ENCODE measurements around the gene CLCNKA.
"Not testable (repeated sequence)": the region's sequence is repeated elsewhere in the genome, so short reads cannot be mapped to it uniquely, and the experiment has no call there.

The CLCNKA gene

DNA sequence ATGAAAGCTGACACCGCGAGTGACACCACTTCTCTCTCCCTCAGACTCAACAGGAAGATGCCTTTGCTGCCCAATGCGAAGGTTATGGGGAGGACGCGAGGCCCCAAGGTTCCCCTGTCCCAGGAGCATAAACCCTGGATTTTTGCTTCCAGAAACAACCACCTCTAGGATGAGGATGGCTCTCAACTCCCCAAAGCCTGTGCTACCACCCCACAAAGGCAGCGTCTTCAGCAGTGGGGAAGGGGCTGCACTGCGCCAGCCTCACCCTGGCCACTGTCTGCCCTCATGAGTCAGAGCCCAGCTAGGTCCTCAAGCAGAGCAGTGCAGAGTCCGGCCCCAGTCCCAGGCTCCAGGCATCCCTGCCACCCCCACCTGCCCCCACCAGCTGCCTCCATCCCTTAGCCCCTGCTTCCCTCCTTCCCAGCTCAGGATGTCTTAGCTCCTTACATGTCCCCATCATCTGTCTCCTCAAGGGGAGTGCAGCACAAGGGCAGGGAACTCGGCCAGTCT, 24.7 kb upstream of the CLCNKA start:
- DNase-seq (ENCODE audit: low read depth in 2 of 3, low spot score in 1 of 3), result no peak

DNA sequence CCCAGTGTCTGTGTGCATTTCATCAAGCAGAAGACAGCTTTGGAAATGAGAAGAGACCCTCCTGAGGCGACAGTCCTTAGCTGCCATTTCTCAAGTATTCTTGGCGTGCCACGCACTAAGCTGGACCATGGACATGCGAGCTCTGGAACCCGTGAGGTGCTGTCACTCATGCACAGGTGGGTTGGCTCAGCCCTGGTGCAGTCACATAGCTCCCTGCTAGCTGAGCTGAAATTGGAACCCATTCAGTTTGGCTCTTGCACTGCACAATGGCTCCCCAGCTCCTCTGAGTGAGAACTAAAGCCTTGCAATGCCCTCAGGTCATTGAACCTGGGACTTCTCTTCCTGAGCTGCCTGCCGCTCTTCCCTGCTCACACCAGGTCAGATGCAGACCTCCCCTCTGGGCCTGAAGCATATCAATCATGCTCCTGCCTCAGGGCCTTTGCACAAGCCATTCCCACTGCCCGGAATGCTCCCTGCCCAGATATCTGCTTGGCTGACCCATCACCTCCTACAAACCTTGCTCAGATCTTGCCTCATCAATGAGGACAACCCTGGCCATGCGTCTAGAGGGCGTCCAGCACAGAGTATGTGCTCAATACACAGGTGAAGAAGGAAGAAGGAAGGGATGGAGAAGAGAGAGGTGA, 24.1 kb upstream of the CLCNKA start:
- no peak for DNase-seq (ENCODE audit: low read depth in 2 of 3, low spot score in 1 of 3)

DNA sequence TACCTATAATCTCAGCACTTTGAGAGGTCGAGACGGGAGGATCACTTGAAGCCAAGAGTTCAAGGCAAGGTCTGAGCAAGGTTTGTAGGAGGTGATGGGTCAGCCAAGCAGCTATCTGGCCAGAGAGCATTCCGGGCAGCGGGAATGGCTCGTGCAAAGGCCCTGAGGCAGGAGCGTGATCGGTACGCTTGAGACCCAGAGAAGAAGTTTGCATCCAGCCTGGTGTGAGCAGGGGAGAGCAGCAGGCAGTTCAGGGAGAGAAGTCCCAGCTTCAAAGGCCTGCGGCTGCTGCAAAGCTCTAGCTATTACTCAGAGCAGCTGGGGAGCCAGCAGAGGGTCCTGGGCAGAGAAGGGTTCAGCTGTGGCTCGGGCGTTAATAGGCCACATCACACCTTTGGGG, 22.9 kb upstream of the CLCNKA start:
- no peak for DNase-seq (ENCODE audit: low read depth in 2 of 3, low spot score in 1 of 3)

DNA sequence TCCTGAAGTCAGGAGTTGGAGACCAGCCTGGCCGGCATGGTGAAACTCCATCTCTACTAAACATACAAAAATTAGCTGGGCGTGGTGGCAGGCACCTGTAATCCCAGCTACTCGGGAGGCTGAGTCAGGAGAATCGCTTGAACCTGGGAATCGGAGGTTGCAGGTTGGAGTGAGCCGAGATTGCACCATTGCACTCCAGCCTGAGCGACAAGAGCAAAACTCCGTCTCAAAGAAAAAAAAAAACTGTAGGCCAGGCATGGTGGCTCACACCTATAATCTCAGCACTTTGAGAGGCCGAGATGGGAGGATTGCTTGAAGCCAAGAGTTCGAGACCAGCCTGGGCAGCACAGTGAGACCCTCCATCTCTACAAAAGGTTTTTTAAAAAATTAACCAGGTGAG, 20.6 kb upstream of the CLCNKA start:
- not testable (repeated sequence) for DNase-seq (ENCODE audit: low read depth in 2 of 3, low spot score in 1 of 3)

DNA sequence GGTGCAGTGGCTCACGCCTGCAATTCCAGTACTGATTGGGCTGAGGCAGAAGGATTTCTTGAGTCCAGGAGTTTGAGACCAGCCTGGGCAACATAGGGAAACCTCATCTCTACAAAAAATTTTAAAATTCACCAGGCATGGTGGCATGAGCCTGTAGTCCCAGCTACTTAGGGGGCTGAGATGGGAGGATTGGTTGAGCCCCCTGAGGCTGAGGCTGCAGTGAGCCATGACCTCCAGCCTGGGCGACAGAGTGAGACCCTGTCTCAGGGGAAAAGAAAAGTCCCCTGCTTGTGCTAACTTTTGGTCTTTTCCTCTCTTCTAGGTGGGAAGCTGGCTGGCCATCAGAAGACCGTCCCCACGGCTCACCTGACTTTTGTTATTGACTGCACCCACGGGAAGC, 16.2 kb upstream of the CLCNKA start:
- DNase-seq (ENCODE audit: low read depth in 2 of 3, low spot score in 1 of 3), result no peak

DNA sequence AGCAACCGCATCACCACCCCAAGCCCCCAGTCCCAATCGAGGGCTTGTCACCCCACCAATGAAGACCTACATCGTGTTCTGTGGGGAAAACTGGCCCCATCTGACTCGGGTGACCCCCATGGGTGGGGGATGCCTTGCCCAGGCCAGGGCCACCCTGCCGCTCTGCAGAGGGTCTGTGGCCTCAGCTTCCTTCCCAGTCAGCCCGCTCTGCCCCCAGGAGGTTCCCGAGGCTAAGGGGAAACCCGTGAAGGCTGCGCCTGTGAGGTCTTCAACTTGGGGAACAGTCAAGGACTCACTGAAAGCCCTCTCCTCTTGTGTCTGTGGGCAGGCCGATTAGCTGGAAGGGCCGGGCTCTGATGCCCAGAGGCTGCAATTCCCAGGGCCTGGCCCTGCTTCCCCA, 15.8 kb upstream of the CLCNKA start:
- no peak for DNase-seq (ENCODE audit: low read depth in 2 of 3, low spot score in 1 of 3)

DNA sequence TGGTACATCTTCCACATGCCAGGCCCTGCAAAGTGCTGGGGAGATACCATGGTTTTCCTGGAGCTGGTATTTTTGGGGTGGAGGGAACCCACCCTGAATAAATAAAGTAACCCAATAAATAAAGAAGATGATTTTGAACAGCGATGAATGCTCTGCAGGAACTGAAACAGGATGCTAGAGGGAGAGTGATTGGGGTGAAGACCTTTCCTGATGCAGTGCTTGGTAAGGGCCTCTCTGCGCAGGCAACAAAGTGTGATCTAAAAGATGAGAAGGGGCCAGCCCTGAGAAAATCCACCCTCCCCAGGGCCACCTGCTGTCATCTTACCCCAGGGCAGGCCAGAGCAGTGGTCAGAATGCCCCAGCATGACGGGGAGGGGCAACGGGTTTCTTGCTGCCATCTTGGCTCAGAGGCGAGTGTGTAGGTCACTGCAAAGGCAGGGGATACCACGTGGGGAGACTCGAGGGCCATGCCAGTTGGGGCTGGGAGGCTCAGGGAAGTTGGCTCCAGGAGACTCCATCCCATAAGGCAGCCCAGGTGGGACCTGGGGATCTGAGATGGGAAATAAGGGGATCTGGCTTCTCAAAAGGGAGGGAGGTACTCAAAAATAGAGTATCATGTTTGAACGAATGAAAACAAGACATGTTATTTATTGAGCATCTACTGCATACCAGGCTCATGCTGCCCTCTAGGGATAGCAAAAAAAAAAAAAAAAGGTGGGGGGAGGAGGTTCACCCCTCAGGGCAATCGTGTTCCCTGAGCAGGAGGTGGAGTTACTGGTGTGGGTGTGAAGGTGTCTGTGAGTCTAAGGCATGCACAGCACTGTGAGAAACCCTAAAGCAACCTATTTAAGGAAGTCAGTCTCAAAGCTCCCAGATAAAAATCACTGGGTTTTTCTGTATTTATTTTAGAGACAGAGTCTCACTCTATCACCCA, 15.0 kb upstream of the CLCNKA start:
- no peak for DNase-seq (ENCODE audit: low read depth in 2 of 3, low spot score in 1 of 3)

DNA sequence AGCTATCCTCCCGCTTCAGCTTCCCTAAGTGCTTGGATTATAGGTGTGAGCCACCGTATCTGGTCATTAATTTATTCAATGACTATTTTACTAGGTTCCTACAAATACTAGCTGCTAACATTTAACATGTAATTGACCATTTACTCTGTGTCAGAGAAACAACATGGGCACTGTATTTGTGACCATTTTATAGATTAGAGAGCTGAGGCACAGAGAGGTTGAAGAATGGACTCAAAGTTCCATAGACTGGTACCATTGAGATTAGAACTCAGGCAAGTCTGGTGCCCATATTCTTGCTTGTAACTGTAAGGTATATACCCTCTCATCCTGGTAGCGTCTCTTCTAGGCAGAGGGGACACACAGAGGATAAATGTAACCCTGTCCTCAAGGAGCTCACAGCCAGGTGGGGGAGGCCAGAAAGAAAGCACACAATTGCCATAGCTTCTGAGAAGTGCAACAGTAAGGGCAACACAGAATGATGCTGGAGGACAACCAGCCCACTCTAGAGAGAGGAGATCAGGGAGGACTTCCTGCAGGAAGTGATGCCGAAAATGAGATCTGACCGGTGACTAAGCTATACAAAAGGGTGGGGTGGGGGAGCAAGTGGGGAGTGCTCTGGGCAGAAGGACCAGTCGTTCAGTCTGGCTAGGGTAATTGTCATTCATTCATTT, 14.0 kb upstream of the CLCNKA start:
- DNase-seq (ENCODE audit: low read depth in 2 of 3, low spot score in 1 of 3), result no peak

DNA sequence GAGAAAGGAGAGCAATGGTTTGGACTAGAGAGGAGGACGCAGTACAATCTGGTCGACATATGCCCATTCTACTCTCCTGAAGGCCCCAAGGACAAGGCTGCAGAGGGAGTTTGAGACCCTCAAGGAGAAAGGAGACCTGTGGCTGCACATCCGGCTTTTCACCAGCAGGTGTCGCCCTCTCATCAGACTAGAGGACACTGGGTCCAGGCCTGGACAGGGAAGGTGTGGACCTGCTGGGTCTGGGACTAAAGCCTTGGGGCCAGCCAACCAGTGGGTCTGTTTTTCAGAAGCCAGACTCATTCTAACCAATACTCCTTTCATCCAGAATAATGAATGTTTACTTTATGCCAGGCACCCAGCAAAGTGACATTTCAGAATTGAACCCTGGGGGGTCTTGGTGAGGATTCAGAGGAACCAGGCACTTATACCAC, 12.8 kb upstream of the CLCNKA start:
- DNase-seq (ENCODE audit: low read depth in 2 of 3, low spot score in 1 of 3), result peak; percentile 51 to 82 (median 56)

DNA sequence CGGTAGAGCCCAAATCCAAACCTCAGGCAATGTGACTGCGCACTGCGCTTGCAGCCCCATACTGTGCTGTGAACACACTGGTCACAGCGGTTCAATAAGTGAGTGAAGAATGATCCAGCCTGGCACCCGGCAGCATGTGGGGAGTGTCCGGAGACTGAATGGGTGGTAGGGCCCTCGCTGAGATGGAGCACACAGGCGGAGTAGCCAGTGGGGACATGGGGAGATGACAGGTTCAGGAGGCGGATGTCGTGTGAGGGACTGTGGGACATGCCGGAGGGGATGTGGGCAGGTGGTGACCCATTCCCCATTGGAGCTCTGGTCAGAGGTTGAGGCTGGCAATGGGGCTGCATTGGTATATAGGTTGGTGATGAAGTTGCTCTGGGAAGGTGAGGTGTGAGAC, 12.2 kb upstream of the CLCNKA start:
- DNase-seq (ENCODE audit: low read depth in 2 of 3, low spot score in 1 of 3), result no peak

DNA sequence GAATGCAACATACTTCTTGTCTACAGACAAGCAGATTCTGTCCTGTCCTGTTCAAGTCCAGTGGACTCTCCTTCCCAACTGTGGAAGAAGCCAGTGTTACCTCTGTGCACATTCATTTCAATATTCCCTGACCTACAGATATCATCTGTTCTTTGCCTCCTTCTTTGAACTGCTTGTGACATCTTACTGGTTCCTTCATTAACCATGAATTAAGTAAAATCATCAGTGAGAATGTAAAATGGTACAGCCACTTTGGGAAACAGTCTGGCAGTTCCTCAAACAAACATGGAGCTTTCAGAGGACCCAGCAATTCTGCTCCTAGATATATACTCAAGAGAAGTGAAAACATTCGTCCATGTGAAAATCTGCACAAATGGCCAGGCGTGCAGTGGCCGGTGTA, 11.0 kb upstream of the CLCNKA start:
- no peak for DNase-seq (ENCODE audit: low read depth in 2 of 3, low spot score in 1 of 3)

DNA sequence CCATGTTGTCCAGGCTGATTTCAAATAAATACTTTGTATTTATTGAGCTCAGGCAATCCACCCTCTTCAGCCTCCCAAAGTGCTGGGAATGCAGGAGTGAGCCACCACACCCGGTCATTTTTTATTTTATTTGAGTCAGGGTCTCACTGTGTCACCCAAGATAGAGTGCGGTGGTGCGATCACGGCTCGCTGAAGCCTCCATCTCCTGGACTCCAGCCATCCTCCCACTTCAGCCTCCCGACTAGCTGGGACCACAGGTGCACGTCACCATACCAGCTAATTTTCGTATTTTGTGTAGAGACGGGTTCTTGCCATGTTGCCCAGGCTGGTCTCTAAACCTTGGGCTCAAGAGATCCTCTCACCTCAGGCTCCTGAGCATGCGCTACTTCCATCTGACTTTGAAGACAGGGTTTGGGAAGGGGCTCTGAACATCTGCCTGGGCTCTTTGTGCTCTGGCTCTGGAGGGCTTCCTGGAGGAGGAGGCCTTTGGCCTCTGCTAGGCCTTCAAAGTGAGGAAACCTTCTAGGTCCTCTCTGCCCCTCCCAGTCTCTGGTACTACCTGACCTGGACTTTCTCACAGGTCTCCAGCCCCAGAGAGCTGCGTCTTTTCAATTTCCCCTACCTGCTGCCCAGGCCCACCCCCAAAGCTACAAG, 9.8 kb upstream of the CLCNKA start:
- DNase-seq (ENCODE audit: low read depth in 2 of 3, low spot score in 1 of 3), result no peak

DNA sequence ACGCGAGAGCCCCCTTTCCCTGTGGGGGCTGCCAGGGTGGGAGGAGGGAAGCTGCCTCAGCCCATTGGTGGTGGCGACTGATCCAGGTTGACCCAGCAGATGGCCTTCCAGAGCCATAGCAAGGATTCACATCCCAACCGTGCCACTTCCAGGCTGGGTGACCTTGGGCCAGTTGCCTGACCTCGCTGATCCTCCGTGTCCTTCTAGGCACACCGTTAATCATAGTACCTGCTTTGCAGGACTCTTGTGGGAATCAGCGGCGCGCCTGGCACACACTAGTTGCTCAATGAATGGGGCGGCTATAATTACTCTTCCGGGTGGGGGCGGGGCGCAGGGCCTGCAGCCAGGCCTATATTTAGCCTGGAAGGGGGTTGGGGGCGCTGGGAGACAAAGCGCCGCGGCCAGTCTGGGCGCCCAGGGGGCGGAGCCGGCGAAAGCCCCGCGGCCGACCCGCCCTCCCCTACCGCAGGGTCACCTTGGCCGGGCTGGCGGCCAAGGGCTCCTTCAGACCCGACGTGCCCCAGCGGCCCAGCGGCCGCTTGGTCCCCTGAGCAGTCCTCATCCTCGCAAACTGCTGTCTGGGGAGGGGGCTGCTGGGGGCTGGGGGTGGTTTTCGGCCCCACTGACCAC, 9.1 kb upstream of the CLCNKA start:
- DNase-seq (ENCODE audit: low read depth in 2 of 3, low spot score in 1 of 3), result no peak

DNA sequence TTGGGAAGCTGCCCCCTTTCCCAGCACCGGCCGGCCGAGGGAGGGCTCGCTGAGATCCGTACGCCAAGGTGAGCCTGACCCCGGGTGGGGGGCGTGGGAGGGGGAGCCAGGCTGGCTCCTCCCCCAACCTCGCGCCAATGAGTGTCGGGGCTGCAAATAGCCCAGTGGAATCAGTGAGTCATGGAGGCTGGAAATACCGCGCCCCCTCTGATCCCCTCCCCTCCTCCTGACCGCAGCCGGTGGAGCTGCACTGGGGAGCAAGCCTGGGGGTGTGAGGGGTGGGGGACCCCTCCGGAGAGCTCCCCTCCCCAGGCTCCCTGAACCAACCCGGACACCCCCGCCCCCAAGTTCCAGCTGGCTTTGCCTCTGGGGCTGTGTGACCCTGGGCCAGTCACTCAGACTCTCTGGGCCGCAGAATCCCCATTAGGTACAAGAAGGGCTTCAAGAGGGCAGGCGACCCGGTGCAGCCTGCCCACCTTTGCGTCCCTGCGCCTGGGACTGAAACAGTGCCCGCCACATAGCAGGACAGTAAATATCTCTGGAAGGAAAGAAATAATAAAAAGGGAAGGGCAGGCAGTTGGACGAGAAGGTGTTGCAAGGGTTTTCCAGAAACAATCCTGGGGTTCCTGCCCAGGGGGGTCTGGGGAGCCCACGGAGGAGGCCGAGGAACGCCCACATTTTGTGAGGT, 8.5 kb upstream of the CLCNKA start:
- peak in 1 of 3 donors; percentile 25 for DNase-seq (ENCODE audit: low read depth in 2 of 3, low spot score in 1 of 3)

DNA sequence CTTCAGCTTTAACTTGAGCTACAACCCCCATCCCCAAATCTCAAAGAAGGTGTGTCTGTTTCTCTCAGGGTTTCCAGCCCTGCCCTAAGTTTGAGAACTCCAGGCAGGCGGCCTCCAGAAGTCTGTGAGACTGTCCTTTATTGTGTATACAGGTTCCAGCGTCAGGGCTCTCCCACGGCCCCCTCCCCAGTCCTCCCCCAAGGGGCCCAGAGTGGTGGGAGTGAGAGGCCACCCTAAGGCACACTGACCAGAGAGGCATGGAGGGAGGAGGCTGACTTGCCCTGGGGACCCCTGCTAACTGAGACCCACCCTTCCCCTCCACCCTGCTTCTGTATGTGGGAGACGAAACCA, 8.0 kb upstream of the CLCNKA start:
- no peak for DNase-seq (ENCODE audit: low read depth in 2 of 3, low spot score in 1 of 3)

DNA sequence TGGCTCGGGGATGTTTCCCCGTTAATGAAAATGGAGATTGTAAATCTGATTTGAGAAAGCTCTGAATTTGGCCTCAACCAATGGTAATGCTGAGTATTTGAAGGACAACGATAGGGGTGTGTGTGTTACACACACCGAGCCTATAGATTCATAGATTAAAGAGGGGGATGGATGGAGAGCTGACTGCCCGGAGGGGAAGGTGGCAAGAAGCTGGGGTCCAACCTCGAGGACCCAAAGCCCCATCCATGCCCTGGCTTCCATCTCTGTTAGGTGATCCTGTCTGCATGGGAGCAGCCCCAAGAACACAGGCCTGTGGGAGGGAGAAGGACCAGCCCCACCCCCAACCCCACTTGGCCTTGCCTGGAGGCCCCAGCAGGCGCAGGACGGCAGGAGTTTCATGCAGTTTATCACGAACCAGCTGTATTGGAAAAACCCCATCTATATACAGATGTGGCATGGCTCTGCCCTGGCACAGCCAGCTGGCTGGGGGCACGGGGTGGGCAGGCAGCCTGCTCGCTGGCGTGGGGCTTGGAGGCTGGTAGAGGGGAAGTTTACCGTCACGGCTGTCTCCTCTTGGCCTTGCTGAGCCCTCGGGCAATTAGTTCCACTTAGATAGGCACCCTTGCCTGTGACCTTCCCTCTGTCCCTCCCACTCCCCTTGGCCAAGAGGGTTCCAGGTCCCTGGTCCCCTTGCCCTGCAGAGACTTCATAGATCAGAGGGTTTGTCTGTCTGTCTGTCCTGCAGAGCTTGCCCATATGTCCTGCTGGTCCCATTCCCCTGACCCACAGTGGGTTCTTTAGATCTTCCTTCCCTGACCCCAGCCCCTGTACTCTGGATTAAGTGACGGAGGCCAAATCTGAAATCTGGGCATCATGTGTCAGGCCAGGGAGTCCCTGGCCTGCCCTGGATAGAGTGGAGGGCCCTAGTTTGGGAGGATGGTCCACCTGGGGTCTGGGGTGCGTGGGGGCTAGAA, 7.0 kb upstream of the CLCNKA start:
- DNase-seq (ENCODE audit: low read depth in 2 of 3, low spot score in 1 of 3), result no peak

DNA sequence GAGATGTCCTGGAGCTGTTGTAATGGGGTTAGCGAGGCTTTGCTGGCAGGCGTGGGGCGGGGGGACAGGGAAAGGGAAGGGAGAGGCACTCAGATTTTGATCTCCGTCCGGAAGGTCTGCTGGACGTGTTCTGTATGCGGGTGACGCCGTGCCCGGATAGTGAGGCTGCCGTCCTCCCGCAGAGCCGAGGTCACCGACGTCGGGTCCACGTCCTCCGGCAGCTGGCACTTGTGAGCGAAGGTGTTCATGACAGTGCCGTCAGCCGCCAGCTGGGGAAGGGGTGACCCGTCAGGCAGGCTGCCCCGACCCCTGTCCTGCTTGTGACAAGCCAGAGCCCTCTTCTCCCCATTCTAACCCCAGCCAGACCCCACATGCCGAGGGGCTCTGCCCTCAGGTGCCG, 6.3 kb upstream of the CLCNKA start:
- DNase-seq (ENCODE audit: low read depth in 2 of 3, low spot score in 1 of 3), result no peak

DNA sequence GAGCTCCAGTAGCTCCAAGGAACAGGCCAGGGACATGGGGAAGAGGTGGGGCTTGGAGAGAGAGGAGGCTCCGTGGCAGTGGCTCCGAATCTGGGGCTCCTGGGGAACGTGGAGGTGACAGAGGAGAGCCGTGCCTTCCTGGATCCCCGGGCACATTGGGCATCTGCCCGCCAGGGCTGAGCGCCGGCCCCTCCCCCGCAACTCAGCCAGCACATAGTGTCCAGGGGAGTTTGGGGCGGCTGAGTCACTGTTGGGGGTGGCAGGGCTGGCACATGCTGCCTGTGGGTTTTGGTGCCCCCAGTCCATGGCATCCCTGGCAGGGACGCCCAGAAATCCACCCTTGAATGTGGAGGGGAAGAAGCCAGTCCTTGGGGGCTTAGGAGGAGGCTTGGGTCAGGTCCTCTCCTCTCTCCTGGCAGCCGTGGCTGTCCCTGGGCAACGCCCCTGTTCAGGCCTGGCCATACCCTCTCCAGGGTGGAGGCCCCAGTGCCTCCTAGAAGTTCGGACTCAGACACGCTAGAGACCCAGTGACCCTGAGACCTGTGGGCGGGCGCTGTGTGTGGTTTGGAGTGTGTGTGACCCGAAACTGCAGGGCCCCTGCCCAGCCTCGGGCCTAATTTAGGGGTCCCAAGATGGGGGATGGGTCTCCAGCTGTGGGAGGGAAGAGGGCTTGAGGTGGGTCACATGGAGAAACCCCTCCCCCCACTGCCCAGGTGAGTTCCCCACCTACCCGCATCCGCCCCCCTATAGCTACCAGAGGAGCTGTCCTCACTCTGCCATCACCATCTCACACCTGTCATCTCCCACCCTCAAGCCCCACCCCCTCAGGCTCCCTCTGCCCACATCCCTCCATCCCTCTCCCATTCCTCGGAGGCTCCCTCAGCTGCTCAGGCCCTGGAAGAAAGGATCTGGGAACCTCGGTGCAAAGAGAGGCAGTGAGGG, 5.6 kb upstream of the CLCNKA start:
- DNase-seq (ENCODE audit: low read depth in 2 of 3, low spot score in 1 of 3), result no peak
